SK-MEL-5 (cell line): ENCODE results near the gene LILRB1. TPM values are rescaled to one million over a fixed set of nuclear protein-coding genes. Genes with fewer than 3 reads are reported as not detected.
A peak's percentile ranks its signal among the peaks of the same experiment; 100 is the strongest.

Experiments
- DNase-seq: peaks from one replicate; pipeline ENCODE4 v3.0.0-alpha.2; 2016; ENCODE audit warnings: low read depth, low spot score
- in situ Hi-C: cut with HindIII; loops from 2 replicates; pipeline ENCODE4 v1.10.0; 2016; ENCODE audit warnings: low sequenced_read_pairs, high pct_unique_total_duplicates, low pct_unique_long_range_greater_than_20kb
- small RNA-seq, 2 experiments: library from RNA; depleted of rRNA; stranded (forward); fragments of <200 nt; gene quantifications; one replicate each; pipeline ENCODE3, GENCODE V24; 2014
- total RNA-seq: library from RNA; depleted of rRNA; stranded (reverse); fragments of >200 nt; shearing (Covaris generic); gene quantifications from 2 replicates; pipeline ENCODE4 v1.2.3, GENCODE V29; 2014; rRNA removed

Gene LILRB1
- total RNA-seq, 1 experiment from 2014 or later: not detected

- no peak for DNase-seq
- in situ Hi-C loops: no loop called here
Observed at GRCh38 chr19:54682306-54682856, 52.1 kb downstream of the LILRB1 start.

GRCh38 chr19:54684527-54684926 lies 54.2 kb downstream of the LILRB1 start:
- in situ Hi-C loops: no loop called here
- DNase-seq: peak; percentile 83

Small RNA genes lying within 50 kb of the gene (small RNA-seq; reads per million reads assigned to genes)
- gene AC245036.3 (0 reads per million in 2 experiments), gene MIR8061 (0 reads per million in 2 experiments)

Other genes with a start within 250 kb of the LILRB1 start
- gene TTYH1, start 215.0 kb upstream of the LILRB1 start, total RNA-seq: 0.77 and 0.93 TPM in 2 replicates
- 7.8 and 8.5 TPM in 2 replicates for gene LENG8, start 181.3 kb upstream of the LILRB1 start, total RNA-seq
- 6.1 and 7.2 TPM in 2 replicates for gene LENG9, start 166.7 kb upstream of the LILRB1 start, total RNA-seq
- gene CDC42EP5, start 157.2 kb upstream of the LILRB1 start, total RNA-seq: 0.26 and 0.43 TPM in 2 replicates
- not detected in 2 replicates for gene LAIR2, start 127.7 kb upstream of the LILRB1 start, total RNA-seq
- gene LILRA2, start 56.7 kb upstream of the LILRB1 start, total RNA-seq: not detected in 2 replicates
- gene LILRA1, start 36.9 kb upstream of the LILRB1 start, total RNA-seq: not detected in 2 replicates
- not detected in 2 replicates for gene LILRB4, start 32.5 kb downstream of the LILRB1 start, total RNA-seq
- not detected in 2 replicates for gene KIR3DL3, start 94.0 kb downstream of the LILRB1 start, total RNA-seq
- gene KIR2DL3, start 108.0 kb downstream of the LILRB1 start, total RNA-seq: not detected in 2 replicates
- not detected in 2 replicates for gene KIR2DL1, start 139.3 kb downstream of the LILRB1 start, total RNA-seq
- gene KIR2DL4, start 173.1 kb downstream of the LILRB1 start, total RNA-seq: not detected in 2 replicates
- not detected in 2 replicates for gene KIR3DL1, start 186.0 kb downstream of the LILRB1 start, total RNA-seq
- gene KIR2DS4, start 202.2 kb downstream of the LILRB1 start, total RNA-seq: not detected in 2 replicates
- gene KIR3DL2, start 220.0 kb downstream of the LILRB1 start, total RNA-seq: not detected in 2 replicates
- not detected in 2 replicates for gene FCAR, start 243.8 kb downstream of the LILRB1 start, total RNA-seq